Stimulated activated CD8-positive, alpha-beta memory T cell treated with anti-CD3 and anti-CD28 coated beads, Interleukin-4, amount 100 ng/mL, for 48 hours (primary cell): ENCODE results near the gene SH3RF3.

Source experiments
- DNase-seq: peaks from one replicate; pipeline ENCODE4 v3.0.0-alpha.2; 2020

Gene SH3RF3

GRCh38 chr2:109345653-109346480 is 216.9 kb downstream of the SH3RF3 start:
- DNase-seq = no peak

- DNase-seq = no peak
Measured at GRCh38 chr2:109346601-109347228, 217.7 kb downstream of the SH3RF3 start.

GRCh38 chr2:109347626-109348025 is 218.6 kb downstream of the SH3RF3 start:
- DNase-seq = no peak

GRCh38 chr2:109348190-109348589 is 219.2 kb downstream of the SH3RF3 start:
- no peak for DNase-seq

GRCh38 chr2:109348671-109349502 is 219.9 kb downstream of the SH3RF3 start:
- peak; percentile 31 for DNase-seq

- DNase-seq = peak; percentile 23
Measured at GRCh38 chr2:109349503-109350465, 220.8 kb downstream of the SH3RF3 start.

- peak; percentile 18 for DNase-seq
Measured at GRCh38 chr2:109350526-109350925, 221.5 kb downstream of the SH3RF3 start.

GRCh38 chr2:109351164-109351756 is 222.3 kb downstream of the SH3RF3 start:
- peak; percentile 25 for DNase-seq

- DNase-seq = peak; percentile 10
Measured at GRCh38 chr2:109352056-109352897, 223.3 kb downstream of the SH3RF3 start.

- no peak for DNase-seq
Measured at GRCh38 chr2:109352898-109353689, 224.1 kb downstream of the SH3RF3 start.

GRCh38 chr2:109353806-109354745 is 225.1 kb downstream of the SH3RF3 start:
- no peak for DNase-seq

- no peak for DNase-seq
Measured at GRCh38 chr2:109355192-109355843, 226.3 kb downstream of the SH3RF3 start.

GRCh38 chr2:109356324-109357035 is 227.5 kb downstream of the SH3RF3 start:
- no peak for DNase-seq

GRCh38 chr2:109364217-109364616 is 235.2 kb downstream of the SH3RF3 start:
- no peak for DNase-seq

- DNase-seq = no peak
Measured at GRCh38 chr2:109365131-109365530, 236.1 kb downstream of the SH3RF3 start.

GRCh38 chr2:109367683-109368082 is 238.7 kb downstream of the SH3RF3 start:
- no peak for DNase-seq

- no peak for DNase-seq
Measured at GRCh38 chr2:109368798-109369197, 239.8 kb downstream of the SH3RF3 start.
